Measurements from ENCODE around the gene MRAP2. TPM values are rescaled to one million over a fixed set of nuclear protein-coding genes. Genes with fewer than 3 reads are reported as not detected.

The MRAP2 gene
- total and polyA plus RNA-seq, 2 donors (not counting 3 experiments of a cell fraction or from before 2014, with no cell fraction given) = 5.8 to 8.6 TPM

DNA sequence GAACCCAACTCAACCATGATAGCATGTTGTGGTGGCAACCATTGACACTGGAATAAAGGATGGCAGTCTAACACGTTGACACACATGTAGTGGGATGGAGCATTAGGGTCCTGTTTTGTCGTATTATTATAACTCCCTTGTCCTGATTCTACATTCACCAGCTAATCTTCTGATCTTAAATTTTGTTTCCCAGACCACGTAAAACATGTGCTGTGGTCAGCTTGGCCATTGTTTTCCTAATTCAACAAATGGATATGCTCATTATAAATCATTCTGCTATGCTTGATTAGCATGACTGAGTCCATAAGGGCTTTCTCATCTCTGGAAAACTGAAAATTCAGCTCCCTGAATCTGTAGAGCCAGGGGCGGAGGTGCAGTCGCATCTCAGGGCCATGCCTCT lies 15.0 kb downstream of the MRAP2 start:
- intact Hi-C loops (cut with micrococcal nuclease) = no loop called here
- H3K9me1 ChIP-seq (replicated peaks; ENCODE audit: control insufficient read depth, extremely low read depth, insufficient read depth, low read length) = no peaks in the 10 kb centered on the region
- ChIA-PET CTCF (no interaction called here), POLR2A (no interaction called here)
- H3K27ac ChIP-seq (ENCODE audit: insufficient read depth, low read depth, low read length) = no peak overlapping the region
- H3K9me3 ChIP-seq (replicated peaks; ENCODE audit: control insufficient read depth, insufficient read depth, low read length) = no peaks in the 10 kb centered on the region
- H3K9ac ChIP-seq (replicated peaks; ENCODE audit: extremely low read depth, insufficient read depth, low read length) = no peak overlapping the region
- DNase-seq (ENCODE audit: low read depth, low spot score) (no peak), FAIRE-seq (no peak)
- dilution Hi-C loops (cut with MboI; ENCODE audit: extremely low pct_ligation_motif_present, low sequenced_read_pairs) = no loop called here
- H3K4me2 ChIP-seq (ENCODE audit: insufficient read depth, low read length) = no peak overlapping the region
- no peaks in the 10 kb centered on the region for H3K79me2 ChIP-seq (ENCODE audit: control insufficient read depth, insufficient read depth, low read length)
- no peak overlapping the region for H2AFZ ChIP-seq (ENCODE audit: low read depth, low read length)
- H3K4me1 ChIP-seq (ENCODE audit: control insufficient read depth, extremely low read depth, insufficient read depth, low read length) = peaks cover 3% of the 10 kb centered on the region
- peaks cover 0 to 2% of the 10 kb centered on the region in 2 experiments for H3K27me3 ChIP-seq (ENCODE audit: control insufficient read depth in 2 of 2, insufficient read depth in 2 of 2, low read length in 2 of 2)
- no TSS peak for BruUV-seq (replicated peaks)
- H4K20me1 ChIP-seq (replicated peaks; ENCODE audit: control insufficient read depth, extremely low read depth, insufficient read depth, low read length) = no peaks in the 10 kb centered on the region
- H3K36me3 ChIP-seq (ENCODE audit: control insufficient read depth in 2 of 2, extremely low read depth in 1 of 2, insufficient read depth in 2 of 2, low read length in 2 of 2) = no peaks in the 10 kb centered on the region
- H3K4me3 ChIP-seq (replicated peaks in 1 of 3; ENCODE audit: insufficient read depth in 1 of 3, low read depth in 1 of 3, low read length in 3 of 3) = no peak overlapping the region
- TF ChIP-seq JUN (IDR thresholded peaks at IDR 0.05; ENCODE audit: borderline replicate concordance, insufficient read depth, insufficient read length, low read depth) (no peak), CTCF (IDR thresholded peaks at IDR 0.05; ENCODE audit: extremely low read depth in 1 of 2, insufficient read depth in 1 of 2, low read depth in 1 of 2, low read length in 2 of 2) (no peak), POLR2A (IDR thresholded peaks at IDR 0.05; ENCODE audit: low read depth, low read length) (no peak), GATA2 (IDR thresholded peaks at IDR 0.05; ENCODE audit: insufficient read depth, insufficient read length, low read depth, low read length) (no peak), POLR2AphosphoS5 (IDR thresholded peaks at IDR 0.05; ENCODE audit: insufficient read depth, low read depth, low read length) (no peak), FOS (IDR thresholded peaks at IDR 0.05; ENCODE audit: borderline replicate concordance, insufficient read depth, low read length) (no peak), MYC (IDR thresholded peaks at IDR 0.05; ENCODE audit: low read depth, low read length) (no peak), EZH2 (IDR thresholded peaks at IDR 0.05; ENCODE audit: borderline replicate concordance, low read depth, low read length, severe bottlenecking) (no peak), MAX (IDR thresholded peaks at IDR 0.05; ENCODE audit: insufficient read depth, insufficient read length) (no peak)
